Heart left ventricle (tissue), 13 donors: ENCODE results near the gene KCNQ4.

ENCODE experiments used
- CTCF ChIP-seq, 12 donors: fragments of 200-600 bp; sonication (generic) in 4 of 12; IDR thresholded peaks; one replicate each; pipeline versions ENCODE4 v1.5.0 to v1.8.0; 2018 to 2022; ENCODE audit warnings: antibody characterized with exemption in 12 of 12, mild to moderate bottlenecking in 5 of 12
- POLR2A ChIP-seq, 2 donors: fragments of 450-650 bp; IDR thresholded peaks; one replicate each; pipeline ENCODE4 v1.6.1; 2017; ENCODE audit warnings: antibody characterized with exemption in 2 of 2, mild to moderate bottlenecking in 2 of 2, moderate library complexity in 2 of 2
- donor health status: ischemic (EF 13 %, LVEDD 7.1; RV severe dilation, severe dysfunction).
- donor health status: DM: no; HTN: yes; CAD: no.
- donor health status: DM: no; HTN: no; CAD: no.
- donor health status: ischemic (EF 25% LVEDD 6.9; RV normal size, moderate dysfunction).
- donor health status: ischemic (EF 25% LVEDD 5.7; RV mildly dilated, moderate dysfunction).
- donor health status: ischemic (EF 35%, LVEDD 5.7; RV mildly dilated, moderate dysfunction).
- donor health status: nonischemic (EF 11% LVEDD 7.7; RV severe dilation, severe dysfunction).
- donor health status: DM: yes; HTN: yes; CAD: no.
- donor health status: PGD.
- donor health status: ischemic (EF 29% LVEDD 5.4; RV normal size, mild dysfunction).
- donor health status: nonischemic (EF 23%, LVEDD 6.1; RV moderate dilation, normal function).

- no peak for TF ChIP-seq CTCF (IDR thresholded peaks at IDR 0.05)
- no peak for TF ChIP-seq POLR2A (IDR thresholded peaks at IDR 0.05)
These were observed 5.2 kb downstream of the KCNQ4 start for GRCh38 chr1:40788561-40789341.
